OCI-LY7 (cell line): Measurements from ENCODE around the gene NDUFB2. TPM values are rescaled to one million over a fixed set of nuclear protein-coding genes. Genes with fewer than 3 reads are reported as not detected.

ENCODE experiments used
- BruUV-seq: library from RNA; stranded (reverse); fragments of 400-500 nt; replicated peaks from 2 replicates; lab custom pipeline; 2021; lab: Mats Ljungman, UMichigan
- CTCF ChIA-PET: fragments of 300-600 bp; sonication (Branson Sonifier 250); formaldehyde crosslinking; loops from one replicate; lab custom pipeline; 2022; ENCODE audit warnings: antibody characterized with exemption; ENCODE audit not compliant: unreplicated experiment; lab: Charles Lee
- POLR2A ChIA-PET: fragments of 300-600 bp; sonication (Branson Sonifier 250); formaldehyde crosslinking; loops from one replicate; lab custom pipeline; 2022; ENCODE audit warnings: antibody characterized with exemption; lab: Charles Lee
- DNase-seq: peaks from one replicate; pipeline ENCODE4 v3.0.0-alpha.2; 2015; ENCODE audit warnings: low spot score
- H2AFZ ChIP-seq: fragments of 200-600 bp; sonication (generic), shearing (Covaris generic); 2 replicates; pipeline ENCODE4 v1.6.1; 2014; ENCODE audit warnings: mild to moderate bottlenecking, antibody characterized with exemption, low read length, moderate library complexity
- H3K27ac ChIP-seq: fragments of 200-600 bp; sonication (generic); 2 replicates; pipeline ENCODE4 v1.5.1; 2014; ENCODE audit warnings: mixed run types, low read depth, mild to moderate bottlenecking, moderate library complexity, low read length, inconsistent platforms; ENCODE audit not compliant: poor library complexity, severe bottlenecking
- H3K36me3 ChIP-seq: fragments of 200-600 bp; sonication (generic); 2 replicates; pipeline ENCODE4 v1.6.1; 2014; ENCODE audit warnings: mild to moderate bottlenecking, antibody characterized with exemption, low read length, moderate library complexity, mixed read lengths; ENCODE audit not compliant: insufficient read depth
- H3K4me1 ChIP-seq: fragments of 200-600 bp; sonication (generic); 2 replicates; pipeline ENCODE4 v1.5.1; 2014; ENCODE audit warnings: mild to moderate bottlenecking, low read length; ENCODE audit not compliant: insufficient read depth, poor library complexity, severe bottlenecking
- H3K4me2 ChIP-seq: fragments of 200-600 bp; sonication (generic); 2 replicates; pipeline ENCODE4 v1.6.1; 2014; ENCODE audit warnings: mild to moderate bottlenecking, low read length
- H3K4me3 ChIP-seq: fragments of 200-600 bp; sonication (generic); 2 replicates; pipeline ENCODE4 v1.5.1; 2014; ENCODE audit warnings: mild to moderate bottlenecking, low read depth, low read length; ENCODE audit not compliant: poor library complexity, severe bottlenecking
- H3K79me2 ChIP-seq: fragments of 200-600 bp; sonication (generic); 2 replicates; pipeline ENCODE4 v1.6.1; 2016; ENCODE audit warnings: low read depth, mild to moderate bottlenecking, low read length, moderate library complexity, mixed read lengths; ENCODE audit not compliant: insufficient read depth
- H3K9me2 ChIP-seq: fragments of 200-600 bp; sonication (generic); 2 replicates; pipeline ENCODE4 v1.6.1; 2016; ENCODE audit warnings: mild to moderate bottlenecking, low read length, mixed read lengths; ENCODE audit not compliant: insufficient read depth
- H3K9me3 ChIP-seq: fragments of 200-600 bp; sonication (generic); 2 replicates; pipeline ENCODE4 v1.6.1; 2014; ENCODE audit warnings: mild to moderate bottlenecking, mixed run types, low read length, mixed read lengths
- H4K20me1 ChIP-seq: fragments of 200-600 bp; sonication (generic); 2 replicates; pipeline ENCODE4 v1.6.1; 2014; ENCODE audit warnings: mild to moderate bottlenecking, antibody characterized with exemption, low read length, moderate library complexity, mixed read lengths; ENCODE audit not compliant: insufficient read depth
- CTCF ChIP-seq: fragments of 200-600 bp; sonication (generic); conservative IDR thresholded peaks from 2 replicates; pipeline ENCODE4 v1.5.1; 2014; ENCODE audit warnings: mild to moderate bottlenecking, antibody characterized with exemption, low read length, moderate library complexity, mixed read lengths
- EZH2phosphoT487 ChIP-seq: fragments of 200-600 bp; sonication (generic); IDR thresholded peaks from 2 replicates; pipeline ENCODE4 v1.6.1; 2018; ENCODE audit warnings: low read depth, borderline replicate concordance, mild to moderate bottlenecking, mixed run types, antibody characterized with exemption, low read length, moderate library complexity, mixed read lengths
- intact Hi-C: fragments of 100-400 bp; cut with micrococcal nuclease; formaldehyde crosslinking; loops from one replicate; pipeline ENCODE4 v1.10.0; 2022; ENCODE audit not compliant: unreplicated experiment
- total RNA-seq, 2 experiments: library from RNA; depleted of rRNA in 1 of 2; stranded (reverse); fragments of >200 nt in 1 of 2; shearing (Covaris generic) in 1 of 2; gene quantifications; 2 replicates each; pipeline ENCODE4 v1.2.3, GENCODE V29; 2014 to 2022

The NDUFB2 gene
- total RNA-seq, 2 experiments from 2014 or later: 114 to 139 TPM

- CTCF ChIA-PET: interaction anchor here (0.5 to 0.6 kb wide), 2 partner anchors 29 to 340 kb away, joined by 3 read pairs; partner anchors contain the start of gene MRPS33
- H3K36me3 ChIP-seq: peaks cover 28% of the 10 kb centered on the region
- POLR2A ChIA-PET: interaction anchor here (0.5 to 4.5 kb wide), 10 partner anchors 9 to 1419 kb away, joined by 3 to 26 read pairs (median 5); partner anchors contain the start of gene NDUFB2
- H3K4me2 ChIP-seq: peak overlapping the region; percentile 100
- no TSS peak for BruUV-seq
- H3K9me3 ChIP-seq: no peaks in the 10 kb centered on the region
- DNase-seq: peak; percentile 92
- TF ChIP-seq EZH2phosphoT487 (no peak), CTCF (no peak)
- peak overlapping the region; percentile 98 for H3K27ac ChIP-seq
- no peak overlapping the region; the same call in 1 of the 2 replicates for H2AFZ ChIP-seq
- H3K79me2 ChIP-seq: peaks cover 39% of the 10 kb centered on the region
- H3K4me1 ChIP-seq: peaks cover 63% of the 10 kb centered on the region
- no peaks in the 10 kb centered on the region for H4K20me1 ChIP-seq
- H3K9me2 ChIP-seq: no peaks in the 10 kb centered on the region
- intact Hi-C loops: loop anchor here (1.0 to 10.0 kb wide), 7 partner anchors 22 to 1320 kb away; partner anchors contain the start of genes BRAF, LUC7L2, MRPS33 and NDUFB2
- H3K4me3 ChIP-seq: peak overlapping the region; percentile 81
Measured at GRCh38 chr7:140674356-140674800, 22.1 kb upstream of the NDUFB2 start.

GRCh38 chr7:140674899-140675701 lies 21.4 kb upstream of the NDUFB2 start:
- ChIA-PET CTCF (no interaction called here), POLR2A (interaction anchor here (0.6 to 4.5 kb wide), 9 partner anchors 9 to 338 kb away, joined by 3 to 26 read pairs (median 6); partner anchors contain the start of gene NDUFB2)
- Histone ChIP-seq H3K4me1 (peaks cover 63% of the 10 kb centered on the region), H3K4me2 (peak overlapping the region; percentile 100), H3K36me3 (peaks cover 35% of the 10 kb centered on the region), H2AFZ (no peak overlapping the region; the same call in 1 of the 2 replicates), H4K20me1 (no peaks in the 10 kb centered on the region), H3K27ac (peak overlapping the region; percentile 98), H3K9me3 (no peaks in the 10 kb centered on the region), H3K79me2 (peaks cover 39% of the 10 kb centered on the region), H3K9me2 (no peaks in the 10 kb centered on the region), H3K4me3 (peak overlapping the region; percentile 81)
- peak; percentile 40 for DNase-seq
- intact Hi-C loops: loop anchor here (1.0 to 10.0 kb wide), 8 partner anchors 21 to 1320 kb away; partner anchors contain the start of genes BRAF, LUC7L2, MRPS33 and NDUFB2
- no TSS peak for BruUV-seq
- TF ChIP-seq CTCF: peak; percentile 79
- TF ChIP-seq EZH2phosphoT487: no peak
